HUES48 (cell line): Measurements from ENCODE around the gene EFCAB6.

Experiments
- H3K27ac ChIP-seq: one replicate; pipeline ENCODE4 v1.7.0; 2013; ENCODE audit warnings: low read depth, low read length, inconsistent platforms
- H3K27me3 ChIP-seq: 2 replicates; pipeline ENCODE4 v1.6.1; 2013; ENCODE audit warnings: mild to moderate bottlenecking, low read length; ENCODE audit not compliant: control insufficient read depth, insufficient read depth
- H3K36me3 ChIP-seq: 2 replicates; pipeline ENCODE4 v1.6.1; 2013; ENCODE audit warnings: low read length; ENCODE audit not compliant: control insufficient read depth, insufficient read depth
- H3K4me1 ChIP-seq: 2 replicates; pipeline ENCODE4 v1.6.1; 2013; ENCODE audit warnings: mild to moderate bottlenecking, low read length; ENCODE audit not compliant: control insufficient read depth, insufficient read depth
- H3K4me3 ChIP-seq: 2 replicates; pipeline ENCODE4 v1.5.1; 2013; ENCODE audit warnings: mild to moderate bottlenecking, low read depth, low read length
- H3K9ac ChIP-seq: 2 replicates; pipeline ENCODE4 v1.6.1; 2013; ENCODE audit warnings: mild to moderate bottlenecking, low read depth, low read length, moderate library complexity
- H3K9me3 ChIP-seq: 2 replicates; pipeline ENCODE4 v1.6.1; 2013; ENCODE audit warnings: low read length; ENCODE audit not compliant: control insufficient read depth, insufficient read depth

The EFCAB6 gene

DNA sequence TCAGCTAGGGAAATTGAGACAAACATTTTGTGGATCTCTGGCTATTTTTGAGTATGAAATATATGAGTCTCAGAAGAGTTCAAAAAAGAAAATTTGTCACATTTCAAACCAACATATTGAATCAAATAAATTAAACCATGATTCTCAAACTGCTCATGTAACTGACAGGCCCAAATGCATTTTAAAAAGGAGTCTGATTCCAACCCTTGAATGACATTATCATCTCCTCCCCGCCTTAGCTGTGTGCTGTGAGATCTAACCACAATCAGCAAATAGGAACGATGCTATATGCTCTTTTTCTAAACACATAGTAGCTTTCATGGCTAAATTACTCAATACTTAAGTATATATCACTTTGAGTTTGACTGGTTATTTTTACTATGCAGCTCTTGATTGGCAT lies 57.1 kb downstream of the EFCAB6 start:
- Histone ChIP-seq H3K27ac (no peak overlapping the region), H3K9ac (no peak overlapping the region), H3K36me3 (no peaks in the 10 kb centered on the region), H3K27me3 (no peaks in the 10 kb centered on the region), H3K4me1 (peaks cover 18% of the 10 kb centered on the region), H3K4me3 (no peak overlapping the region), H3K9me3 (no peaks in the 10 kb centered on the region)

DNA sequence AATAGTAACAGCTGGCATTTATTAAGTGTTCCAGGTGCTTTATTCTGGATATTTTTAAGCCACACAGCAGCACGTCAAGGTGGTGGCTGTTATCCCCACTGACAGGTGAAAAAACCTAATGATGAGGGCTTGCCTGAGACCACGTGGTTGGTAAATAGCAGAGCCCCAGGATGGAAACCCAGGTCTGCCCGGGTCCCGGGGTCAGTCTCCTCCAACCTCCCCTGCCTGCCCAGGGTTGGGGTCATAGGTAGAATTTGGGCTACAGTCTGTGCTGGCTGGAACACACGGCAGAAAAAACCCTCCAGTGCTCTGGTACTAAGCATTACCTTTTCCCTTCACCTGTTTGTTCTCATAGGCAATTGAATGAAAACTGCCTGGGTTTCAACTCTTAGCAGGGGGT lies 57.9 kb downstream of the EFCAB6 start:
- Histone ChIP-seq H3K27ac (no peak overlapping the region), H3K4me1 (peaks cover 26% of the 10 kb centered on the region), H3K36me3 (no peaks in the 10 kb centered on the region), H3K27me3 (no peaks in the 10 kb centered on the region), H3K9me3 (no peaks in the 10 kb centered on the region), H3K4me3 (no peak overlapping the region), H3K9ac (no peak overlapping the region)

DNA sequence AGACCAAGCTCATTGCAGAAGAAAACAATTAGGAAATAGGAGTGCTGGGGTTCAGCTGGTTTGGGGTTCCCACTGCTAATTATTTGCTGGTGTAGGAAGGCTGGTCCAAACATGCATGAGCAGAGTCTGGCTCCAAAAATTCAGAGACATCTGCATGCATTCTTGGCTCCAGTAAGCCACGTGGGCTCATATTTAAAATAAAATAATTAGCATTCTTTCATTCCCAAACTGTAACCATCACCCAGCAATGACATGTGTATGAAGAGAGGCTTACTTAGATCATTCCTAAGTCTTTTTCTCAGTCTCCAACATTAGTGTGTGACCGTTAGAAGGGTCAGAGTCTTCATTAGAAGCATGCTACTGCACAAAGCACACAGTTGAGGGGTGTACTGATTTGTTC lies 58.4 kb downstream of the EFCAB6 start:
- no peaks in the 10 kb centered on the region for H3K36me3 ChIP-seq
- no peaks in the 10 kb centered on the region for H3K27me3 ChIP-seq
- H3K4me1 ChIP-seq: peaks cover 26% of the 10 kb centered on the region
- no peaks in the 10 kb centered on the region for H3K9me3 ChIP-seq
- H3K4me3 ChIP-seq: no peak overlapping the region
- no peak overlapping the region for H3K9ac ChIP-seq
- H3K27ac ChIP-seq: no peak overlapping the region

DNA sequence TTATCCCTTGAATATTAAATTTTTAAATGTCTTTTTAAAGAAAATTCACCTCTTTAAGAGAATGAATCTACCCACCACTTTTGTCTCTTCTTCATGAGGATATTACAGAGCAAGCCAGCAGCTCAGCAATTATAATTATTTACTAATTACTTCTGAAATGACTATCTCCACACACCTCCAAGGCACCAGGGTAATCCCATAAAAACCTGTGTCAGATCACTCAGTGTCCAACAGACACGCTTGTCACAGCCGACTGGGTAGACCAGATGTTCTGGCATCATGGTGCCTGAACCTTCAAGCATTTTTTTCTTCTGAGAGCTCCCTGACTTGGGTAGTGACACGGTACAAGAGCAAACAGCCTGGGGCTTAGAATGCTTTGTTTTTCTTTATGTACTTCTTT lies 61.4 kb downstream of the EFCAB6 start:
- Histone ChIP-seq H3K27ac (no peak overlapping the region), H3K4me3 (no peak overlapping the region), H3K36me3 (no peaks in the 10 kb centered on the region), H3K27me3 (no peaks in the 10 kb centered on the region), H3K9me3 (no peaks in the 10 kb centered on the region), H3K9ac (no peak overlapping the region), H3K4me1 (peaks cover 26% of the 10 kb centered on the region)

DNA sequence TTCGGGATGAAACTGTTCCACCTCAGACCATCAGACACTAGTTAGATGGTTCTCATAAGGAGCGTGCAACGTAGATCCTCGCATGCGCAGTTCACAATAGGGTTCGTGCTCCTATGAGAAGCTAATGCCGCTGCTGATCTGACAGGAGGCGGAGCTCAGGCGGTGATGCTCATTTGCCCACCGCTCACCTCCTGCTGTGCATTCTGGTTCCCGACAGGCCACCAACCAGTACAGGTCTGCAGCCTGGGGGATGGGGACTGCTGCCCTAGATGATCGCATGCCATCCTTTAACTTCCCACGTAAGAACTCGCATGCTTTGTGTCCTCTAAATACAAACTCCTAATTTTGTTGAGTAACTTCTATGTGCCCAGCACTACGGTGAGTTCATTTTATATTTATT lies 62.6 kb downstream of the EFCAB6 start:
- Histone ChIP-seq H3K9me3 (no peaks in the 10 kb centered on the region), H3K9ac (no peak overlapping the region), H3K27ac (no peak overlapping the region), H3K27me3 (no peaks in the 10 kb centered on the region), H3K4me1 (peaks cover 26% of the 10 kb centered on the region), H3K4me3 (no peak overlapping the region), H3K36me3 (no peaks in the 10 kb centered on the region)

DNA sequence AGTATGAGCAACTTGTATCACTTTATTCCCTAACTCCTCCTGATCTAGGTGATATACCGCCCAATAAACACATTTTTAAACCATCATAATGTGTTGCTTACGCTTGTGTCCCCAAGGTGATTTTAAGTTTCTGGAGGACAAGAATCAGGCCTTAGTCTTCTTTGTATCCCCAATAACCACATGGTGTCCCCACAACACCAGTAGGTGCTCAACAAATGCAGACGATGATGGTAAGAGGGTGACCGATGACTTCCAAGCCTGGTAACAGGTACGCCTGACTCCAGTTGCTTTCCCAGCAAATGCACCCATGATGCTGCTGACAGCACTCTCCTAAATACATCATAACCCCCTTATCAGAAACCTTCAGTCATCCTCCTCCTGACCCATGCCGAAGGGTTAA lies 64.2 kb downstream of the EFCAB6 start:
- Histone ChIP-seq H3K27ac (no peak overlapping the region), H3K36me3 (no peaks in the 10 kb centered on the region), H3K27me3 (no peaks in the 10 kb centered on the region), H3K4me1 (peaks cover 26% of the 10 kb centered on the region), H3K9me3 (no peaks in the 10 kb centered on the region), H3K4me3 (no peak overlapping the region), H3K9ac (no peak overlapping the region)

DNA sequence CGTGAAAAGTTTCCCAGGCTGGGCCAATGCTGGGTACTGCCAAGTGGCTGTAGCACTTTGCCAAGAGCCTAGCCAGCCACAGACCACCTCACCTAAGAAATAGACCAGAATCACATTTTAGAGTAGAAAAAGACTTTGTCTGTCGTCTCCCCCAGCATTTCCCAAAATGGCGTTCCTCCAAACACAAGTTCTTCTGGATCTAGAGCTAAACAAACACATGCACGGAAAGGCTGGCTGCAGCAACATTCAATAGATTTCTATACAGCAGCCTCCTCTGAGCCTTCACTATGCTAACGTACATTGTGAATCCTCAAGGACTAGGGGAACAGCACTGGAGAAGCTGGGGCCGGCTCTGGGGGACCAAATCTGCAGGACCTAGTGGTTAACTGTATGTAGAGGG lies 65.0 kb downstream of the EFCAB6 start:
- H3K4me1 ChIP-seq: peaks cover 26% of the 10 kb centered on the region
- H3K4me3 ChIP-seq: no peak overlapping the region
- no peak overlapping the region for H3K9ac ChIP-seq
- no peak overlapping the region for H3K27ac ChIP-seq
- no peaks in the 10 kb centered on the region for H3K36me3 ChIP-seq
- H3K9me3 ChIP-seq: no peaks in the 10 kb centered on the region
- no peaks in the 10 kb centered on the region for H3K27me3 ChIP-seq

DNA sequence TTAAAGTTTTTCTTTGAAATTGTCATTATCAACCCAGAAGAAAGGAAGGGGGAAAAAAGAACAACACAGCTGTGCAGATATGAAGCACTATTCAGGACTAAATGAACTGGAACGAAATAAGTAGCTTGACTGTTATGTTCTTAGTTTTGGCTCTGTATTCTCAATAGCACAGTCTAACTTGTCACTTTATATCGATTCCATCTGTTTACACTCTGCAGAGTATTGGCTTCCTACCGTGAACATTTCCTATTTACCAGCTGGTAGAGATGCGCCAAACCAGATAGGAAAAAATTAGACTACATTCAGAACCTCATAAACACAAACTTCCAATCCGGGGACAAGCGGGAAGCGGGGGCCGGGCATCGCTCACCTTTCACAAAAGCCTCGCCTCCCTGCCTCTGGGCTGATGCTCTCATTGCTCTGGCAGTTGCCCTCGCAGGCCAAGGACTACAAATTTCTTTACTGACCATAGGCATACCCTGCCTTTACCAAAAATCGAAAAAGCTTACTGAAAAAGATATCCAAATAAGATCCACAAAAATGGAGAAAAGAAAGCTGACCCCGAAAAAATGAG lies 66.2 kb downstream of the EFCAB6 start:
- no peak overlapping the region for H3K9ac ChIP-seq
- no peak overlapping the region for H3K27ac ChIP-seq
- no peaks in the 10 kb centered on the region for H3K9me3 ChIP-seq
- no peaks in the 10 kb centered on the region for H3K36me3 ChIP-seq
- H3K4me1 ChIP-seq: peaks cover 23% of the 10 kb centered on the region
- H3K4me3 ChIP-seq: no peak overlapping the region
- H3K27me3 ChIP-seq: no peaks in the 10 kb centered on the region

DNA sequence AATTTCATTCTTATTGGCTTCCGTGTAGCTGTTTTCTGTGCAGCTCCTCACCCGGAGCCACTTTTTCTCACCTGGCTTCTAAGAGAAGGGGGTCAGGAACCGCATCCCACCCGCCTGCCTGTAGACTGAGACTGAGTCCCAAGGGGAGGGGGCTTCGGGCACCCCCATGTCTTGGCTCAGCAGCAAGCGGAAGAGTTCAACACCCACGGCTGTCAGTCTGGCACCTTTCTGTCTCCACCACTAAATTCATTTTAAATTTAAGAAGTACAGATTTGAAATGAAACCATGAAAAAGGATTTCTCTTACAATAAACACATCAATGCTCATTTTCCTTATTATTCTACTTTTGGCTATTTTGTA lies 66.7 kb downstream of the EFCAB6 start:
- no peak overlapping the region for H3K27ac ChIP-seq
- H3K4me3 ChIP-seq: no peak overlapping the region
- H3K36me3 ChIP-seq: no peaks in the 10 kb centered on the region
- H3K4me1 ChIP-seq: peaks cover 18% of the 10 kb centered on the region
- no peaks in the 10 kb centered on the region for H3K27me3 ChIP-seq
- no peaks in the 10 kb centered on the region for H3K9me3 ChIP-seq
- H3K9ac ChIP-seq: no peak overlapping the region

DNA sequence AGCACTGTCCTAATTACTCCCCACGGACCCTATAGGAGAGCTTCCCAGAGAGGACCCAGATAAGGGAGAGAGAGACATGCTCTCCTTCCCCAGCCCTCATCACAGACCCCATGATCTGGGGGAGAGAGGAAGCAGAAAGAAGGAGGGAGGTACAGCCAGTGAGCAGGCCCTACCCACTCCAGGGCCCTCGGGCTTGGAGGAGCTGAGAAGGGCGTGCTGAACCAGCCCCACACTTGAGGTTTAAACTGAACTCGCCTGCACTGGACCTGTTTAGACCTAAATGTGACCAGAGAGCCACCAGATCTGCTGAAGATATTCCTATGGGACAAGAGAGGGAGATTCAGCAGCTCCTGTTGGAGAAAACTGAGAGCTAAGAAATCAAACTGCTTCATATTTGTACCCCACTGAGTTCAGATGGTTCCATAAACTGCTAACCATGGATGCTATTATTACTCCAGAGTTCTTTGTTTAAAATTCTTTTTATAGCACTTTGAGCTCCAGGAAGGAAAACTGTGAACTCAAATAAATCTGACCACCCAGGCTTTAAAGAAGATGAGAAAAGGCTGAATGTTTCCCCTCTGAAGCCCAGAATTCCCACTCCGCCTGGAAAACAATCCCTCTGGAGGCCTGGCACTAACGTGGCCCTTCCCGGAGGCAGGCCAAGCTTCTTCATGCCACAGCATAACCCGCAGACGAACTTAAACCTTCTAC lies 67.2 kb downstream of the EFCAB6 start:
- Histone ChIP-seq H3K4me3 (no peak overlapping the region), H3K9ac (no peak overlapping the region), H3K36me3 (no peaks in the 10 kb centered on the region), H3K27me3 (no peaks in the 10 kb centered on the region), H3K27ac (no peak overlapping the region), H3K4me1 (peaks cover 13% of the 10 kb centered on the region), H3K9me3 (no peaks in the 10 kb centered on the region)

DNA sequence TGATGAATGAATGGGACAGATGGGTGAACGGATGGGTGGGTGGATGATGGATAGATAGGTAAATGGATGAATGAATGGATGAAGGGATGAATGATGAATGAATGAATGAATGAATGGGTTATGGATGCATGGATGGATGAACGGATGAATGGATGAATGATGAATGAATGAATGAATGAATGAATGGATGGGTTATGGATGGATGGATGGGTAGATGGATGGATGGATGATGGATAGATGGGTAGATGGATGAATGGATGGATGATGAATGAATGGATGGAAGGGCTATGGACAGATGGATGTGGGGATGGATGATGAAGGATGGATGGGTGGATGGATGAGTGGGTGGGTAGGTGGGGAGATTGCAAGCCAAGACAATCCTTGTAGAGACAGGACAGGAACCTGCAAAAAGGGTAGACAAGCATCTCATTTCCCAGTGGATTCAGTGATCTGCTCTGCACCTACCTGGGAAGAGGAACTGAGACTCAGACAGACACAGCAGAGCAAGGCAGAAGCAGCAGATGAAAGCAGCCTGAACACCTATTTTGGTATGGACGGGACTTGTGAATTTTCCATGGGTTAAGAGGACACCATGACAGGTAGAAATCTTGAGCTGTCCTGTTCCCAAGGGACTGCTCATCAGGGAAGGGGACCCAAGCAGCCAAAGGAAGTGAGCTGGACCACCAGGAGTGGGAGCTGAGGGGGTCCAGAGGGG lies 68.0 kb downstream of the EFCAB6 start:
- no peaks in the 10 kb centered on the region for H3K36me3 ChIP-seq
- H3K27ac ChIP-seq: no peak overlapping the region
- H3K4me3 ChIP-seq: no peak overlapping the region
- no peak overlapping the region for H3K9ac ChIP-seq
- H3K9me3 ChIP-seq: no peaks in the 10 kb centered on the region
- peaks cover 6% of the 10 kb centered on the region for H3K4me1 ChIP-seq
- H3K27me3 ChIP-seq: no peaks in the 10 kb centered on the region
